ENCODE results near the gene RABL6. TPM values are rescaled to one million over a fixed set of nuclear protein-coding genes. Genes with fewer than 3 reads are reported as not detected.

Gene RABL6, protein sequence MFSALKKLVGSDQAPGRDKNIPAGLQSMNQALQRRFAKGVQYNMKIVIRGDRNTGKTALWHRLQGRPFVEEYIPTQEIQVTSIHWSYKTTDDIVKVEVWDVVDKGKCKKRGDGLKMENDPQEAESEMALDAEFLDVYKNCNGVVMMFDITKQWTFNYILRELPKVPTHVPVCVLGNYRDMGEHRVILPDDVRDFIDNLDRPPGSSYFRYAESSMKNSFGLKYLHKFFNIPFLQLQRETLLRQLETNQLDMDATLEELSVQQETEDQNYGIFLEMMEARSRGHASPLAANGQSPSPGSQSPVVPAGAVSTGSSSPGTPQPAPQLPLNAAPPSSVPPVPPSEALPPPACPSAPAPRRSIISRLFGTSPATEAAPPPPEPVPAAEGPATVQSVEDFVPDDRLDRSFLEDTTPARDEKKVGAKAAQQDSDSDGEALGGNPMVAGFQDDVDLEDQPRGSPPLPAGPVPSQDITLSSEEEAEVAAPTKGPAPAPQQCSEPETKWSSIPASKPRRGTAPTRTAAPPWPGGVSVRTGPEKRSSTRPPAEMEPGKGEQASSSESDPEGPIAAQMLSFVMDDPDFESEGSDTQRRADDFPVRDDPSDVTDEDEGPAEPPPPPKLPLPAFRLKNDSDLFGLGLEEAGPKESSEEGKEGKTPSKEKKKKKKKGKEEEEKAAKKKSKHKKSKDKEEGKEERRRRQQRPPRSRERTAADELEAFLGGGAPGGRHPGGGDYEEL
- 62.1 to 91.5 TPM (median 77.2 TPM) in 5 replicates for total RNA-seq (2022; extraction: Qiagen RNA extraction; ENCODE audit: low read depth)

DNA sequence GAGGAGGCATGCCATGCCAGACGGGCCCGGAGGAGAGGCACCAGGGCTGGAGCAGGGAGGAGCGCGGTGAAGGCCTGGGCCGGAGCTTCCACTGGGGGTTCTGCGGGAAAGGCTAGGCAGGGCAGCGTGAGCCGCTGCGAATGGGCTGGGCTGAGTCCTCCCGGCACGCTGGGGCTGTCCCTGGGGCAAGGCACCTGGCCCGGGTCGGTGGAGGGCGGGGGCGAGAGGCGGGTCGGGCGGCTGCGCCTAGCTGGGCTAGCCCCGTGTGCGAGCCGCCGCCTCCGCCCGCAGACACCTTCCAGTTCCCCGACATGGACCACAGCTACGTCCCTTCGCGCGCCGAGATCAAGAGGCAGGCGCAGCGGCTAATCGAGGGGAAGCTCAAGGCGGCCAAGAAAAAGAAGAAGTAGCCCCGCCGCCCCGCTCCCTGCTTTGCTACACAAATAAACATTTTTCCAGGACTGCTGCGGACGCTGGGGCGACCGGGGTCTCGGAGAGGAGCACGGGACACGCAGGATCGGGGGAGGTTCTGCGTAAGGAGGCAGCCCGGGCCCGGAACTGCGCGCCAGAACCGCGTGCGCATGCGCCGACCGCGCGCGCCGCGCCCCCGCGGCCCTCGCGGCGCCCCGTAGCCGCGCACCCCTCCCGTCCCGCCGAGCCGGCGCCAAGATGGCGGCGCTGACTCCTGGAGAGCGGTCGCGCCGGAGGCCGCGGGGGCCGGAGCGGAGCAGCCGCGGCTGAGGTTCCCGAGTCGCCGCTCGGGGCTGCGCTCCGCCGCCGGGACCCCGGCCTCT lies at the start of gene RABL6:
RABL6 (plus strand) TSS at position 668 of the 794 bp plus-strand sequence. CDS start 249 bp downstream, outside the sequence.

DNA sequence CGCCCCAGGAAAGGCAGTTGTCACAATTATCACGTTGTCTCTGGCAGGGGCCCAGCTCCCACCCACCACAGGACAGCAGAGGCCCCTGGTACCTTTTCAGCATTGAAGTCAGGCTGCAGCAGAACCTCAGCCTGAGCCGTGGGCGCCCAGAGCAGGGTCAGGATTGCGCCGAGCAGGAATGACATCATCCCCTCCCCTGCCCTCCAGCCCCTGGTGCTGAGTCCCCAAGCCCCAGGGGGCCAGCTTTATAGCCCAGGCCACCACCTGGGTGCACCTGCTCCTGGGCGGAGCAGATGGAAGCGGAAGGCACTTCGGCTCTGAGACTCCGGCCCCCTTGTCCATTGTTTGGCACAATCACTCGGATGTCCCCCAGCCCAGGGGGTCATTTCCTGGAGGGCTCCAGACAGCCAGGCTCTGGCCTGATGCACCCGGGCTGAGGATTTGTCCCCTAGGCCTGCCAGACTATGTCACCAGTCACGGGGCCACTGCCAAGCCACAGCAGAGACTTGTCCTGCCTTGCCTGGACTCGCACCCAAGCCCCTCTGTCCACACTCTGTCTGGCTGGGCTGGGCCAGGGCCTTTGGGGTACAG lies 43.4 kb upstream of the RABL6 start, which contains the start of gene LCN15:
LCN15 (minus strand) TSS at position 218 of the 591 bp plus-strand sequence; CDS start at position 188, 30 bp downstream.

DNA sequence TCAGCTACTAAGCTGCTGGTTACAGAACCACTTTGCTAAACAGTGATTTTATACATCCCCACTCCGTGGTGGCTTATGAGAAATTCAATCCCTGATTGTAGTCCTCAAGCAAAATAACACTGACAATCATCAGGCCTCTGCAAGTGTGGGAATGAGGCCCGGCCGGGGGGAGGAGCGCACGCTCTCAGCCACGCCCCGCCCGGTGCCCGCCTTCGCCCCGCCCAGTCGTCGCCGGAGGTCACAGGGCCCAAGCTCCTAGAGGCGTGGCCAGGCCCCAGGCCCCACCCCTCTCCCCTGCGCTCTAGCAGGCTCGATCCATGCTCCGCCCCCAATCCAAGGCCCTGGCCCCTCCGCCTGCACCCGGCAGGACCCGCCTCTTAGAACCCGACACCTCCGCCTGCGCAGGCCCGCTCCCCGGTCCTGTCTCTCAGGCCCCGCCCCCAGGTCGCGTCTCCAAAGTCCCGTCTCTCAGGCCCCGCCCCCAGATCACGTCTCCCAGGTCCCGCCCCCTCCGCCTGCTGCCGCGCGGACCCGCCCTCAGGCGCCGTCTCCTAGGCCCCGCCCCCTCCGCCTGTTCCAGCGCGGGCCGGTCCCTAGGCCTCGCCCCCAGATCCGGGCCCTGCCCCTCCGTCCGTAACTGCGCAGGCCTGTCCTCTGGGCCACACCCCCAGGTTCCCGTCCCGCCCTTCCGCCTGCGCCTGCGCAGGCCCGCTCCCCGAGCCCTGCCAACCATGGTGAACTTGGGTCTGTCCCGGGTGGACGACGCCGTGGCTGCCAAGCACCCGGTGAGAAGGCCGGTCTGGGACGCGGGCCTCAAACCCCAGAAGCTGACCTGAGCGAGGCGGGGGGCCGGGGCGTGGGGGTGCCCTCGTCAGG lies 16.9 kb upstream of the RABL6 start, which contains the start of gene TMEM141:
TMEM141 (plus strand) TSS at position 705 of the 876 bp plus-strand sequence; CDS start at position 732, 27 bp downstream.

DNA sequence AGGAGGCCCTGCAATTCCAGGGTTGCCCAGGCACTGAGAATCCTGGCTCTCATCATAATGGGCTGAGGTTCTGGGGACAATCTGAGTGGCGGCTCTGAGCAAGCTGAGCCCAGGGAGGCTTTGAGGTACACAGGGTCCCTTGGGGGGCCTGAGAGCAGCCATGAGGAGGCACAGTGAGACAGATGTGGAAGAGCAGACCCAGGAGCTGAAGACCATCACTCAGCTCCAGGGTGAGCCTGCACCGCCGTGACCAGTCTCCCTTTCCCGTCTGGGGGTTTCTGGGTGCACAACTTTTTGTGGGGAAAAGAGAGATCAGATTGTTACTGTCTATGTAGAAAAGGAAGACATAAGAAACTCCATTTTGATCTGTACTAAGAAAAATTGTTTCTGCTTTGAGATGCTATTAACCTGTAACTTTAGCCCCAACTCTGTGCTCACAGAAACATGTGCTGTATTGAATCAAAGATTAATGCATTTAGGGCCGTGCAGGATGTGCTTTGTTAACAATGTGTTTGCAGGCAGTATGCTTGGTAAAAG lies 11.4 kb upstream of the RABL6 start, which contains the start of gene CCDC183:
CCDC183 (plus strand) TSS at position 101 of the 537 bp plus-strand sequence; CDS start at position 161, 60 bp downstream.

DNA sequence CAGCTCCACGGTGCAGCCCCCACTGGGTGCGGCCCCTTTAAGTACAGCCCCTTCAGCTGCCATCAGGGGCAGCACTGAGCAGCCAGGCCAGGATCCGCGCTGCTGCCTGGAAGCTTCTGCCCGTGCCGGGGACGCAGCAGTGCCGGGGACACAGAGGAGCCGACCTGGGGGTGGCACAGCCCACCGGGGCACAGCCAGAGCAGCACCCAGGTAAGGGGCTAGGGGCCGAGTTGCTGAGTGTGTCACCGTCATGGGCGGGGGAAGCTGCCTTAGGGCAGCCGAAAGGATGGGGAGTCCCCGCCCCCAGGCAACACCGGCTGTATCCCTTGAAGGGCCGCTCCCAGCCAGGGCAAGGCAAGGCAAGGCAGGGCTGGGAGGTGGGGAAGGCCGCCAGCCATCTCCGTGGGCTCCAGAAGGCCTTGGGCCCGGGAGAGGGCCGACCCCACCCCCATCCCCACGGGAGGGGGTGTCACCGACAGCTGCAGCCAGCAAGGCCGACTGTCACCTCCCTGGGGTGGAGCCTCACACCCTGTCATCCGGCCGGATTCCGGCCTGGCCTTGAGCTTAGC lies 34.7 kb downstream of the RABL6 start, which contains the start of gene AJM1:
AJM1 (plus strand) TSS at position 99 of the 569 bp plus-strand sequence. CDS start 1,937 bp downstream, outside the sequence.

DNA sequence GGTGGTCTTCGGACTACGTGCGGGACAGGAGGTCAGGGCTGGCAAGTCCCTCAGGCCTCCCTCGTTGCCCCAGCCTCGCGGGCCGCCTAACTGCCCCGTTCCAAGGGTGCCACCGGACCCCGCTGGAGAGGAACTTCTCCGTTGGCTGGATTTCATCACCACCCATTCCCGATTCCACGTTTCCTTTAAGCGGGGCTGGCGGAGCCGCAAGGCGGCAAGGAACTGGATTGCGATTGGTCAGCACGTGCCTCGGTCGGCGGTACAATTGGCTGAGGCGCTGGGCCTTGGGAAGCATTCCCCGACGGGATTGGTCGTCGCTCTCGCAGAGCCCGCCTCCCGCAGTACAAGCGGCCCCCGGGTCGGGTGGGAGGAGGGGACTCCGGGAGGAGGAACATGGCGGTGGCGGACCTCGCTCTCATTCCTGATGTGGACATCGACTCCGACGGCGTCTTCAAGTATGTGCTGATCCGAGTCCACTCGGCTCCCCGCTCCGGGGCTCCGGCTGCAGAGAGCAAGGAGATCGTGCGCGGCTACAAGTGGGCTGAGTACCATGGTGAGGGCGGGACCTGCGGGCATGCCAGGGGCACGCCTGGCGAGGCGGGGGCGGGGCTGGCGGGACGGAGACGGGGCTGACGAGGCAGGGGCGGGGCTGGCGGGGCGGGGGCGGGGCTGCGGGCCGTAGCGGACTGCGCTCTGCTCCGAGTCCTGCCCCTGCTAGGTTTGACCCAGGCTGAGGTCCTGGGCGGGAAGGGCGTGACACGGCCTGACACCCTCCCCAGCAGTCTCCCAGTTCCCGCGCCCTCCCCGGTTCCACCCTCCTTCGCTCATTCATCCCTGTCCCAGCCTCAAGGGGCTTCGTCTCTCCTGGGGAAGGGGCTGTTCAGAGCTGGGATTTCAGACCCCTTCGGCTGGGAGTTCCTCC lies 41.6 kb downstream of the RABL6 start, which contains the start of gene PHPT1:
PHPT1 (plus strand) TSS at position 372 of the 922 bp plus-strand sequence; CDS start at position 394, 22 bp downstream.

DNA sequence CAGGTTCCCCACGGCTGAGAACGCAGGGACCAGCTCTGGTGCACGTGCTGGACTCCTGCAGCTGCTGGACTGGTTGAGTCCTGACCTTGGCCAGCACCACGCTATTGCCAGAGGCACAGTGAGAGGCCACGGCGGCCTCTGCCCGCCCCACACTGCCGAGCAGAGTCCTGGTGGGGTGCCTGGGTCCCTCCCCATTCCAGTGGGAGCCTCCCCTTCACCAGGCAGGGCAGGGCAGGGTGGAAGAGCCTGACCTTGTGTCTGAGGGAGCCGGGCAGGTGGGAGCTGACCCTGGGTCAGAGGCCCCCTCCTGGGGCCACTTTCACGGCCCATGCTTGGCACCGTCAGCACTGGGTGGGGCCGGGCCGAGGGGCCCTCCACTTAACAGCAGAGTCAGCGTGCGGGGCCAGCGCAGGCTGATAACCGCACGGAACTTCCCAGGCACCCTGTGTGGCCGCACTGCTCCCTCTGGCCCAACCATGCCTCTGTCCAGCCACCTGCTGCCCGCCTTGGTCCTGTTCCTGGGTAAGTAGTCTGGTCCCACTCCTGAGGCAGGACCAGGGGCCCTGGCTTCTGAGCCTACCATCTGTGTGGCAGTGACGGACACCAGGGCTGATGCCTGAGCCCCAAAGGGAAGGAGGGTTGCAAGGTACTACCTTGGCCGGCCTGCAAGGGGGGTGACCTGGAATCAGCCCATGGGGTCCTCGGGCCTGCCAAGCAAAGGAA lies 44.4 kb downstream of the RABL6 start, which contains the start of gene MAMDC4:
MAMDC4 (plus strand) TSS at position 406 of the 723 bp plus-strand sequence; CDS start at position 477, 71 bp downstream.

DNA sequence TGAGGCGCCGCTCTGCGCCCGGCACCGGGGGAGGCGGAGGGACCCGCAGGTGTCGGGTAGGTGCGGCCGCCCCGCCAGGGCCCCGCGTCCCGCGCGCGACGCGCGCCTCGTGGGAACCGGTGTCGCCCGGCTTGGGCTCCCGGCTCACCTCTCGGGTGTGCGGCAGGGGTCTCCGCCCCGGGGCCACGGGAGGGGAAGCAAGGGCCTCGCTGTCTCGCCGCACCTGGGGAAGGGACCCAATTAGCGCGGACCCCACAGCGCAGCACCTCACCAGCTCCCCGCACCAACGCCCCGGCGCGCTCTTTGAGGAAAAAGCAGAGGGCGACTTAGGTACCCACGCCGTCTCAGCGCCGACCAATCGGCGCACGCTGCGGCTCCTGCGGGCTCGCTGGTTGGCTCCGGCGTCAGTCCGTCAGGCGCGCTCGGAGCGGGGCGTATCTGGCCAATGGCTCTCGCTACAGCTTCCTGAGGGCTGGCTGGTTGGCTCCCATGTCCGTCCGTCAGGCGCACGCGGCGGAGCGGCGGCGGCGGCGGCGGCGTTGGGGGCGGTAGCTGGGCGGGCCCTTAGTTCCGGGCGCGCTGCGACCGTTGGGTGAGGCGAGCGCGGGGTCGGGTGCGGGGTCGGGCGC lies 78.3 kb downstream of the RABL6 start, which contains the start of gene TRAF2:
TRAF2 (plus strand) TSS at position 567 of the 629 bp plus-strand sequence. CDS start 12,225 bp downstream, outside the sequence.

Other genes with a start within 250 kb of the RABL6 start
- 34.7 to 61.3 TPM (median 53.8 TPM) in 5 replicates for gene EGFL7, start 145.0 kb upstream of the RABL6 start, total RNA-seq (2022; extraction: Qiagen RNA extraction; ENCODE audit: low read depth)
- 69.1 to 126 TPM (median 109 TPM) in 5 replicates for gene AGPAT2, start 120.5 kb upstream of the RABL6 start, total RNA-seq (2022; extraction: Qiagen RNA extraction; ENCODE audit: low read depth)
- gene DIPK1B, start 95.4 kb upstream of the RABL6 start, total RNA-seq (2022; extraction: Qiagen RNA extraction; ENCODE audit: low read depth): 7.3 to 11.1 TPM (median 8.6 TPM) in 5 replicates
- not detected in 5 replicates for gene LCN10, start 65.0 kb upstream of the RABL6 start, total RNA-seq (2022; extraction: Qiagen RNA extraction; ENCODE audit: low read depth)
- not detected in 5 replicates for gene LCN6, start 59.4 kb upstream of the RABL6 start, total RNA-seq (2022; extraction: Qiagen RNA extraction; ENCODE audit: low read depth)
- gene LCN8, start 49.7 kb upstream of the RABL6 start, total RNA-seq (2022; extraction: Qiagen RNA extraction; ENCODE audit: low read depth): not detected in 5 replicates
- not detected in 5 replicates for gene LCN15, start 43.4 kb upstream of the RABL6 start, total RNA-seq (2022; extraction: Qiagen RNA extraction; ENCODE audit: low read depth)
- gene TMEM141, start 16.6 kb upstream of the RABL6 start, total RNA-seq (2022; extraction: Qiagen RNA extraction; ENCODE audit: low read depth): 55.2 to 72.6 TPM (median 70.2 TPM) in 5 replicates
- gene CCDC183, start 11.6 kb upstream of the RABL6 start, total RNA-seq (2022; extraction: Qiagen RNA extraction; ENCODE audit: low read depth): 0.28 to 0.49 TPM (median 0.32 TPM) in 5 replicates
- gene AJM1, start 34.5 kb downstream of the RABL6 start, total RNA-seq (2022; extraction: Qiagen RNA extraction; ENCODE audit: low read depth): 3.1 to 4.4 TPM (median 4.0 TPM) in 5 replicates
- 264 to 320 TPM (median 309 TPM) in 5 replicates for gene PHPT1, start 41.5 kb downstream of the RABL6 start, total RNA-seq (2022; extraction: Qiagen RNA extraction; ENCODE audit: low read depth)
- gene MAMDC4, start 44.4 kb downstream of the RABL6 start, total RNA-seq (2022; extraction: Qiagen RNA extraction; ENCODE audit: low read depth): 1.8 to 5.2 TPM (median 3.6 TPM) in 5 replicates
- gene EDF1, start 58.4 kb downstream of the RABL6 start, total RNA-seq (2022; extraction: Qiagen RNA extraction; ENCODE audit: low read depth): 453 to 576 TPM (median 473 TPM) in 5 replicates
- 43.0 to 67.7 TPM (median 61.3 TPM) in 5 replicates for gene TRAF2, start 78.6 kb downstream of the RABL6 start, total RNA-seq (2022; extraction: Qiagen RNA extraction; ENCODE audit: low read depth)
- gene FBXW5, start 136.8 kb downstream of the RABL6 start, total RNA-seq (2022; extraction: Qiagen RNA extraction; ENCODE audit: low read depth): 58.4 to 107 TPM (median 95.0 TPM) in 5 replicates
- gene C8G, start 137.3 kb downstream of the RABL6 start, total RNA-seq (2022; extraction: Qiagen RNA extraction; ENCODE audit: low read depth): 0.24 to 2.2 TPM (median 0.66 TPM) in 5 replicates
- 0.61 to 1.6 TPM (median 0.86 TPM) in 5 replicates for gene LCN12, start 144.3 kb downstream of the RABL6 start, total RNA-seq (2022; extraction: Qiagen RNA extraction; ENCODE audit: low read depth)
- gene PTGDS, start 169.6 kb downstream of the RABL6 start, total RNA-seq (2022; extraction: Qiagen RNA extraction; ENCODE audit: low read depth): 0.25 to 0.76 TPM (median 0.59 TPM) in 3 of 5 replicates, not detected in the others
- gene LCNL1, start 175.0 kb downstream of the RABL6 start, total RNA-seq (2022; extraction: Qiagen RNA extraction; ENCODE audit: low read depth): not detected in 5 replicates
- 42.1 to 79.2 TPM (median 76.4 TPM) in 5 replicates for gene PAXX, start 184.5 kb downstream of the RABL6 start, total RNA-seq (2022; extraction: Qiagen RNA extraction; ENCODE audit: low read depth)
- gene CLIC3, start 188.6 kb downstream of the RABL6 start, total RNA-seq (2022; extraction: Qiagen RNA extraction; ENCODE audit: low read depth): 2.0 to 3.7 TPM (median 3.4 TPM) in 5 replicates
- gene ABCA2, start 220.3 kb downstream of the RABL6 start, total RNA-seq (2022; extraction: Qiagen RNA extraction; ENCODE audit: low read depth): 18.6 to 29.0 TPM (median 26.5 TPM) in 5 replicates
- 0.07 to 0.09 TPM (median 0.08 TPM) in 3 of 5 replicates, not detected in the others for gene FUT7, start 224.1 kb downstream of the RABL6 start, total RNA-seq (2022; extraction: Qiagen RNA extraction; ENCODE audit: low read depth)
- 37.1 to 85.1 TPM (median 73.1 TPM) in 5 replicates for gene NPDC1, start 238.2 kb downstream of the RABL6 start, total RNA-seq (2022; extraction: Qiagen RNA extraction; ENCODE audit: low read depth)
- gene ENTPD2, start 246.1 kb downstream of the RABL6 start, total RNA-seq (2022; extraction: Qiagen RNA extraction; ENCODE audit: low read depth): 0.31 to 1.1 TPM (median 0.91 TPM) in 5 replicates

Measured in A549 treated with RU486 at 1 μM for 4 hours (cell line).